CD4-positive, alpha-beta memory T cell (primary cell): ENCODE data around the gene GALNTL6. TPM values are rescaled to one million over a fixed set of nuclear protein-coding genes. Genes with fewer than 3 reads are reported as not detected.

Source experiments
- CTCF ChIA-PET: fragments of 350-600 bp; sonication (Branson Sonifier 250); formaldehyde crosslinking; loops from one replicate; lab custom pipeline; 2021; ENCODE audit warnings: inconsistent platforms; ENCODE audit not compliant: partially characterized antibody; lab: Charles Lee
- POLR2A ChIA-PET: fragments of 350-600 bp; sonication (Branson Sonifier 250); formaldehyde crosslinking; loops from one replicate; lab custom pipeline; 2021; ENCODE audit not compliant: partially characterized antibody; lab: Charles Lee
- DNase-seq, 5 donors: peaks; one replicate each; pipeline versions ENCODE4 v3.0.0 to v3.0.0-alpha.2; 2020 to 2022; ENCODE audit warnings: mixed read lengths in 1 of 5
- H3K27ac ChIP-seq: one replicate; pipeline ENCODE4 v1.7.0; 2013; ENCODE audit warnings: low read depth, low read length
- H3K27me3 ChIP-seq: 2 replicates; pipeline ENCODE4 v1.7.0; 2013; ENCODE audit warnings: mild to moderate bottlenecking, low read length, moderate library complexity; ENCODE audit not compliant: insufficient read depth
- H3K36me3 ChIP-seq: 2 replicates; pipeline ENCODE4 v1.7.0; 2013; ENCODE audit warnings: mild to moderate bottlenecking, low read length, moderate library complexity; ENCODE audit not compliant: insufficient read depth
- H3K4me1 ChIP-seq: 2 replicates; pipeline ENCODE4 v1.7.0; 2013; ENCODE audit warnings: mild to moderate bottlenecking, low read length, moderate library complexity; ENCODE audit not compliant: insufficient read depth
- H3K4me3 ChIP-seq, 2 donors: one replicate each; pipeline ENCODE4 v1.7.0; 2013; ENCODE audit warnings: low read length in 2 of 2, mild to moderate bottlenecking in 1 of 2
- H3K9me3 ChIP-seq, 2 donors: one replicate each; pipeline ENCODE4 v1.7.0; 2013; ENCODE audit warnings: low read length in 2 of 2, control low read depth in 1 of 2; ENCODE audit not compliant: control insufficient read depth in 1 of 2
- H3K27ac Mint-ChIP-seq, 7 donors: one replicate each; pipeline ENCODE4 v1.8.0; 2020 to 2021; ENCODE audit warnings: mixed read lengths in 7 of 7, mild to moderate bottlenecking in 6 of 7, inconsistent platforms in 3 of 7, moderate library complexity in 3 of 7
- H3K27me3 Mint-ChIP-seq, 2 donors: one replicate each; pipeline ENCODE4 v1.8.0; 2020 to 2021; ENCODE audit warnings: mixed read lengths in 2 of 2
- H3K36me3 Mint-ChIP-seq, 2 donors: one replicate each; pipeline ENCODE4 v1.8.0; 2020 to 2021; ENCODE audit warnings: mixed read lengths in 2 of 2, inconsistent platforms in 1 of 2, mild to moderate bottlenecking in 1 of 2
- H3K4me1 Mint-ChIP-seq, 4 donors: one replicate each; pipeline ENCODE4 v1.8.0; 2020 to 2021; ENCODE audit warnings: mixed read lengths in 4 of 4, mild to moderate bottlenecking in 1 of 4
- H3K4me3 Mint-ChIP-seq, 8 donors: one replicate each; pipeline ENCODE4 v1.8.0; 2020 to 2021; ENCODE audit warnings: mixed read lengths in 8 of 8, mild to moderate bottlenecking in 7 of 8, moderate library complexity in 6 of 8, inconsistent platforms in 3 of 8
- H3K9me3 Mint-ChIP-seq, 8 donors: one replicate each; pipeline ENCODE4 v1.8.0; 2020 to 2021; ENCODE audit warnings: mixed read lengths in 8 of 8, mild to moderate bottlenecking in 5 of 8, inconsistent platforms in 3 of 8, moderate library complexity in 1 of 8
- intact Hi-C: fragments of 100-400 bp; cut with micrococcal nuclease; formaldehyde crosslinking; loops from one replicate; pipeline ENCODE4 v1.15.1; 2023
- polyA plus RNA-seq, 2 donors: library from polyadenylated mRNA; unstranded; fragments of 300-500 nt; fragmentation: Illumina TruSeq; gene quantifications; one replicate each; pipeline ENCODE4 v1.2.3, GENCODE V29; 2021
- total RNA-seq, 2 experiments: library from RNA; stranded (reverse); gene quantifications; one replicate each; pipeline ENCODE4 v1.2.3, GENCODE V29; 2021

The GALNTL6 gene
- total and polyA plus RNA-seq, 4 experiments from 2014 or later, result not detected

GRCh38 chr4:171948038-171948437, 134.8 kb downstream of the GALNTL6 start:
- H3K4me3 Mint-ChIP-seq, result no peak overlapping the region
- H3K36me3 Mint-ChIP-seq, result no peaks in the 10 kb centered on the region
- H3K9me3 Mint-ChIP-seq, result peaks cover 3 to 9% (median 5%) of the 10 kb centered on the region in 8 donors

GRCh38 chr4:171954650-171955049, 141.4 kb downstream of the GALNTL6 start:
- CTCF ChIA-PET, result no interaction called here
- no peaks in the 10 kb centered on the region for H3K27me3 ChIP-seq
- H3K27ac ChIP-seq, result no peak overlapping the region
- no peaks in the 10 kb centered on the region for H3K4me1 Mint-ChIP-seq
- H3K9me3 Mint-ChIP-seq, result peaks cover 0 to 3% (median 0%) of the 10 kb centered on the region in 8 donors
- H3K27ac Mint-ChIP-seq, result no peak overlapping the region
- no peaks in the 10 kb centered on the region for H3K9me3 ChIP-seq
- no peaks in the 10 kb centered on the region for H3K4me1 ChIP-seq
- no peaks in the 10 kb centered on the region for H3K36me3 Mint-ChIP-seq
- no peak overlapping the region for H3K4me3 Mint-ChIP-seq
- POLR2A ChIA-PET, result no interaction called here
- intact Hi-C loops, result no loop called here
- no peaks in the 10 kb centered on the region for H3K36me3 ChIP-seq
- no peak for DNase-seq
- no peak overlapping the region for H3K4me3 ChIP-seq
- H3K27me3 Mint-ChIP-seq, result no peaks in the 10 kb centered on the region

More at GRCh38 chr4:171948038-171948437, 134.8 kb downstream of the GALNTL6 start:
- CTCF ChIA-PET, result no interaction called here
- H3K4me1 Mint-ChIP-seq, result no peaks in the 10 kb centered on the region
- intact Hi-C loops, result no loop called here
- Histone ChIP-seq H3K4me3 (no peak overlapping the region), H3K9me3 (no peaks in the 10 kb centered on the region), H3K27me3 (no peaks in the 10 kb centered on the region), H3K4me1 (no peaks in the 10 kb centered on the region), H3K27ac (no peak overlapping the region), H3K36me3 (no peaks in the 10 kb centered on the region)
- POLR2A ChIA-PET, result no interaction called here
- no peak for DNase-seq
- no peak overlapping the region for H3K27ac Mint-ChIP-seq
- no peaks in the 10 kb centered on the region for H3K27me3 Mint-ChIP-seq

GRCh38 chr4:171956678-171957077, 143.5 kb downstream of the GALNTL6 start:
- CTCF ChIA-PET, result no interaction called here
- no peak overlapping the region for H3K4me3 Mint-ChIP-seq
- H3K27me3 ChIP-seq, result no peaks in the 10 kb centered on the region
- intact Hi-C loops, result no loop called here
- H3K4me3 ChIP-seq, result no peak overlapping the region
- no peaks in the 10 kb centered on the region for H3K9me3 ChIP-seq
- H3K27ac ChIP-seq, result no peak overlapping the region
- no peaks in the 10 kb centered on the region for H3K36me3 ChIP-seq
- no peaks in the 10 kb centered on the region for H3K4me1 Mint-ChIP-seq
- no peak overlapping the region for H3K27ac Mint-ChIP-seq
- H3K27me3 Mint-ChIP-seq, result no peaks in the 10 kb centered on the region
- no peaks in the 10 kb centered on the region for H3K36me3 Mint-ChIP-seq
- POLR2A ChIA-PET, result no interaction called here
- no peaks in the 10 kb centered on the region for H3K4me1 ChIP-seq
- no peak for DNase-seq
- peaks cover 0 to 4% (median 0%) of the 10 kb centered on the region in 8 donors for H3K9me3 Mint-ChIP-seq

- CTCF ChIA-PET, result no interaction called here
- H3K27ac ChIP-seq, result no peak overlapping the region
- no peak overlapping the region for H3K27ac Mint-ChIP-seq
- H3K4me3 ChIP-seq, result no peak overlapping the region
- H3K36me3 ChIP-seq, result no peaks in the 10 kb centered on the region
- intact Hi-C loops, result no loop called here
- no peaks in the 10 kb centered on the region for H3K27me3 ChIP-seq
- H3K9me3 Mint-ChIP-seq, result peaks cover 0 to 11% (median 3%) of the 10 kb centered on the region in 8 donors
- no peak for DNase-seq
- no peaks in the 10 kb centered on the region for H3K27me3 Mint-ChIP-seq
- H3K4me3 Mint-ChIP-seq, result no peak overlapping the region
- POLR2A ChIA-PET, result no interaction called here
- H3K4me1 ChIP-seq, result no peaks in the 10 kb centered on the region
- no peaks in the 10 kb centered on the region for H3K4me1 Mint-ChIP-seq
- no peaks in the 10 kb centered on the region for H3K9me3 ChIP-seq
- no peaks in the 10 kb centered on the region for H3K36me3 Mint-ChIP-seq
Measured at GRCh38 chr4:171962110-171962509, 148.9 kb downstream of the GALNTL6 start.

- no peaks in the 10 kb centered on the region for H3K27me3 Mint-ChIP-seq
- no peak overlapping the region for H3K4me3 Mint-ChIP-seq
- no peaks in the 10 kb centered on the region for H3K36me3 Mint-ChIP-seq
- intact Hi-C loops, result no loop called here
- Histone ChIP-seq H3K27ac (no peak overlapping the region), H3K4me1 (no peaks in the 10 kb centered on the region), H3K36me3 (no peaks in the 10 kb centered on the region), H3K9me3 (no peaks in the 10 kb centered on the region), H3K27me3 (no peaks in the 10 kb centered on the region), H3K4me3 (no peak overlapping the region)
- no peaks in the 10 kb centered on the region for H3K4me1 Mint-ChIP-seq
- no peak overlapping the region for H3K27ac Mint-ChIP-seq
- H3K9me3 Mint-ChIP-seq, result peaks cover 0 to 18% (median 8%) of the 10 kb centered on the region in 8 donors
- no peak for DNase-seq
- ChIA-PET CTCF (no interaction called here), POLR2A (no interaction called here)
Measured at GRCh38 chr4:171966356-171966755, 153.2 kb downstream of the GALNTL6 start.

- H3K36me3 Mint-ChIP-seq, result no peaks in the 10 kb centered on the region
- H3K9me3 ChIP-seq, result no peaks in the 10 kb centered on the region
- H3K36me3 ChIP-seq, result no peaks in the 10 kb centered on the region
- POLR2A ChIA-PET, result no interaction called here
- no peak overlapping the region for H3K27ac Mint-ChIP-seq
- no peaks in the 10 kb centered on the region for H3K27me3 ChIP-seq
- H3K4me1 ChIP-seq, result no peaks in the 10 kb centered on the region
- no peak overlapping the region for H3K27ac ChIP-seq
- no peak overlapping the region for H3K4me3 ChIP-seq
- CTCF ChIA-PET, result no interaction called here
- no peak overlapping the region for H3K4me3 Mint-ChIP-seq
- H3K9me3 Mint-ChIP-seq, result peaks cover 0 to 5% (median 2%) of the 10 kb centered on the region in 8 donors
- H3K4me1 Mint-ChIP-seq, result no peaks in the 10 kb centered on the region
- H3K27me3 Mint-ChIP-seq, result no peaks in the 10 kb centered on the region
- no peak for DNase-seq
- intact Hi-C loops, result no loop called here
Measured at GRCh38 chr4:171978216-171978615, 165.0 kb downstream of the GALNTL6 start.

GRCh38 chr4:171979461-171979860, 166.3 kb downstream of the GALNTL6 start:
- Mint-ChIP-seq H3K27me3 (no peaks in the 10 kb centered on the region), H3K36me3 (no peaks in the 10 kb centered on the region), H3K27ac (no peak overlapping the region), H3K4me1 (no peaks in the 10 kb centered on the region), H3K9me3 (peaks cover 0 to 5% (median 3%) of the 10 kb centered on the region in 8 donors), H3K4me3 (no peak overlapping the region)
- DNase-seq, result no peak
- Histone ChIP-seq H3K36me3 (no peaks in the 10 kb centered on the region), H3K4me1 (no peaks in the 10 kb centered on the region), H3K27me3 (no peaks in the 10 kb centered on the region), H3K4me3 (no peak overlapping the region), H3K27ac (no peak overlapping the region), H3K9me3 (no peaks in the 10 kb centered on the region)
- intact Hi-C loops, result no loop called here
- CTCF ChIA-PET, result no interaction called here
- POLR2A ChIA-PET, result no interaction called here

GRCh38 chr4:171981185-171981584, 168.0 kb downstream of the GALNTL6 start:
- no peak overlapping the region for H3K4me3 Mint-ChIP-seq
- no peaks in the 10 kb centered on the region for H3K36me3 Mint-ChIP-seq
- Histone ChIP-seq H3K4me1 (no peaks in the 10 kb centered on the region), H3K27me3 (no peaks in the 10 kb centered on the region), H3K36me3 (no peaks in the 10 kb centered on the region), H3K27ac (no peak overlapping the region), H3K4me3 (no peak overlapping the region), H3K9me3 (no peaks in the 10 kb centered on the region)
- no peaks in the 10 kb centered on the region for H3K4me1 Mint-ChIP-seq
- H3K27me3 Mint-ChIP-seq, result no peaks in the 10 kb centered on the region
- ChIA-PET CTCF (no interaction called here), POLR2A (no interaction called here)
- no peak for DNase-seq
- intact Hi-C loops, result no loop called here
- peaks cover 0 to 13% (median 5%) of the 10 kb centered on the region in 8 donors for H3K9me3 Mint-ChIP-seq
- no peak overlapping the region for H3K27ac Mint-ChIP-seq
